ENCODE measurements around the gene ECE1. TPM values are rescaled to one million over a fixed set of nuclear protein-coding genes. Genes with fewer than 3 reads are reported as not detected.
A peak's percentile ranks its signal among the peaks of the same experiment; 100 is the strongest.

Gene ECE1
- total and polyA plus RNA-seq, 2 of the 13 experiments (the other 11 are each of a cell fraction or from before 2014, with no cell fraction given): 13.5 to 21.2 TPM

- peak; percentile 44; the same call in 1 of the 2 replicates for TF ChIP-seq CBX5 (CRISPR knock-in tag; IDR thresholded peaks at IDR 0.05; ENCODE audit: borderline replicate concordance)
- TF ChIP-seq TBX2 (CRISPR knock-in tag; IDR thresholded peaks at IDR 0.05; ENCODE audit: borderline replicate concordance): peak; percentile 59; the same call in 1 of the 2 replicates
- no peak; the same call in 1 of the 2 replicates for TF ChIP-seq ZBTB26 (CRISPR knock-in tag; IDR thresholded peaks at IDR 0.05; ENCODE audit: borderline replicate concordance)
Measured at GRCh38 chr1:21251773-21252471, 38.3 kb downstream of the ECE1 start (continued).

GRCh38 chr1:21249940-21250493 is 40.2 kb downstream of the ECE1 start:
- no peak overlapping the region for H3K4me3 ChIP-seq (replicated peaks in 1 of 3; ENCODE audit: insufficient read depth in 1 of 3, low read depth in 2 of 3, low read length in 3 of 3)
- peaks cover 6 to 9% of the 10 kb centered on the region in 2 experiments; a peak in 2 of 5 replicates for H3K36me3 ChIP-seq (replicated peaks in 1 of 2; ENCODE audit: control insufficient read depth in 1 of 2, insufficient read depth in 2 of 2, low read length in 2 of 2)
- DNase-seq (ENCODE audit: low spot score) (no peak), FAIRE-seq (no peak), ATAC-seq (no peak)
- TF ChIP-seq ZBTB2 (CRISPR knock-in tag; IDR thresholded peaks at IDR 0.05; ENCODE audit: low read depth) (no peak), ZNF124 (CRISPR knock-in tag; IDR thresholded peaks at IDR 0.05) (no peak), SPEN (CRISPR knock-in tag; IDR thresholded peaks at IDR 0.05; ENCODE audit: low read depth) (no peak), CEBPG (CRISPR knock-in tag; IDR thresholded peaks at IDR 0.05) (no peak), GRHL1 (CRISPR knock-in tag; conservative IDR thresholded peaks at IDR 0.05) (no peak), RARG (CRISPR knock-in tag; IDR thresholded peaks at IDR 0.05; ENCODE audit: low read depth) (no peak)
- H3K9me3 ChIP-seq (ENCODE audit: low read length): no peaks in the 10 kb centered on the region
- no peak overlapping the region for H3K4me2 ChIP-seq (ENCODE audit: low read depth, low read length)
- no peak overlapping the region for H3K9ac ChIP-seq (ENCODE audit: insufficient read depth, low read depth, low read length)
- POLR2A ChIA-PET: no interaction called here
- no peak overlapping the region for H2AFZ ChIP-seq (ENCODE audit: low read length)
- WGBS (ENCODE audit: low lambda C conversion rate): 98% methylated on average over 9 of the region's 9 CpGs
- H4K20me1 ChIP-seq (ENCODE audit: insufficient read depth, low read length): no peaks in the 10 kb centered on the region
- peaks cover 63% of the 10 kb centered on the region for H3K4me1 ChIP-seq (ENCODE audit: insufficient read depth, low read length)
- CTCF ChIA-PET (ENCODE audit: low intra/inter-chr PET ratio, low total read pairs): no interaction called here
- intact Hi-C loops (cut with micrococcal nuclease; ENCODE audit: unreplicated experiment): no loop called here
- H3K27ac ChIP-seq (ENCODE audit: extremely low read length, insufficient read depth, low read length): no peak overlapping the region
- no peaks in the 10 kb centered on the region for H3K27me3 ChIP-seq (ENCODE audit: control insufficient read depth in 1 of 2, insufficient read depth in 2 of 2, low read length in 2 of 2)
- no peaks in the 10 kb centered on the region for H3K79me2 ChIP-seq (ENCODE audit: insufficient read depth, low read length)
- BruUV-seq (replicated peaks): no TSS peak
- in situ Hi-C loops (cut with HindIII; ENCODE audit: extremely low pct_ligation_motif_present, low pct_unique_long_range_greater_than_20kb): loop anchor here (25.0 kb wide), 1 partner anchor 237 kb away; no protein-coding TSS in a partner anchor

Measured in HepG2 (cell line).